Measurements from ENCODE around the gene FIBP.

FIBP gene

DNA sequence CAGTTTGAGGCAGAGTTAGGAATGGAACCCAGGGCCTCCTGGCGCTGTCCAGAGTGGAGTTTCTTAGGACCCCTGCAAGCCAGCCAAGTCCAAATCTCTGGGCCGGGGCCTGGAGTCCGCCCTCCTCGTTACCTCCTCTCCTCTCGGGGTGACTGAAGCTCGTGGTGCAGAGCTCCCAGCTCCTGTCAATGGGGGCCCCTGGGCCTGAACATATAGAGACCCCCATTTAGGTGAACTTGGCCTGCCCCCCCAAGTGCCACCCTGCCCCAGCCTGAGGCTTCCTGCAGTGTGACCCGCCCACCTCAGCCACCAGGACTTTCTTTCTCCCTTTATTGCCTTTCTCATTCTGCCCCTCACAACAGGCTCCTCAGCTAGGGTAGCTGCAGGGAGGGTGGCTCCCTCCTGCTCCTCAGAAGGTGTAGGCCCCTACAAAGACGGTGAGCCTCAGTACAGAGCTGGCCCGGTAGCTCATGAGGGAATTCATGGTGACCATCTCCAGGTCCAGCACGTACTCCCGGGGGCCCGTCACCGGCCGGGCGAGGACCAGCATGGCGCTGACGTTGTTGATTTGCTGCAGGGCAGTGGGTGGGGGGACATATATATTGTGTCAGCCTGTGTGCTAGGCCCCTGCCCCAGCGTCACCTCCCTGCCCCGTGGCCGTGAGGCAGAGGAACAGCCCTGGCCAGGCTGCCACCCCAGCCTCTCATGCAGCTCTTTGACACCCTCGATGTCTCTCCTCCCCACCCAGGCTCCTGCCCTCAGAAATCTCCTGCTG, 21.6 kb downstream of the FIBP start:
- no peak for DNase-seq (ENCODE audit: low read depth)
- H3K4me3 ChIP-seq (ENCODE audit: control insufficient read depth, low read depth, low read length): no peak overlapping the region
- TF ChIP-seq CTCF (IDR thresholded peaks at IDR 0.05; ENCODE audit: control insufficient read depth, insufficient read depth, low read depth, low read length, missing control alignments): no peak

DNA sequence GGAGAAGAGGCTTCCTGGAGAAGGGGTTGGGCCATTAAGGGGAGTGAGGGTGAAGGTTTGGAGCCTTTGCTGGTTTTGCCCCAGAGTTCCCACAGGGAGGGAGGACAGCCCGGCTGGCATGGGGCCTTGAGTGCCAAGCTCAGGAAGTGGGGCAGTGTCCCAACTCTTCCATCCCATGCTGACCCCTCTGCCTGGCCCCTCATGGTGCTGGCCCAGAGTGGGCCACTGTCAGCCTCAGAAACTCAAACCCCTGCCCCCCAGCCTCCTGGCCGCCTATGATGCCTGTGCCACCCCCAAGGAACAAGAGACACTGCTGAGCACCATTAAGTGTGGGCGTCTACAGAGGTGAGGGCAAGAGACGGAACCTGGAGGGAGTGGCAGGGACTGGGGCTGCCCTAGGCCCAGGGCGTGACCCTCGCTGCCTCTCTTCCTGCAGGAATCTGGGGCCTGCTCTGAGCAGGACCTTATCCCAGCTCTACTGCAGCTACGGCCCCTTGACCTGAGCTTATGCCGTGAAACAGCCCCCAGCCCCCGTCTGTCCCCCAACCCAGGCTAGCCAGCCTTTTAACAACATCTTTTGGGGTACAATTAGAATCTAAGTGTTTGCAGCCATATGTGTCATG, 22.6 kb downstream of the FIBP start:
- no peak for TF ChIP-seq CTCF (IDR thresholded peaks at IDR 0.05; ENCODE audit: control insufficient read depth, insufficient read depth, low read depth, low read length, missing control alignments)
- DNase-seq (ENCODE audit: low read depth): no peak
- H3K4me3 ChIP-seq (ENCODE audit: control insufficient read depth, low read depth, low read length): no peak overlapping the region

DNA sequence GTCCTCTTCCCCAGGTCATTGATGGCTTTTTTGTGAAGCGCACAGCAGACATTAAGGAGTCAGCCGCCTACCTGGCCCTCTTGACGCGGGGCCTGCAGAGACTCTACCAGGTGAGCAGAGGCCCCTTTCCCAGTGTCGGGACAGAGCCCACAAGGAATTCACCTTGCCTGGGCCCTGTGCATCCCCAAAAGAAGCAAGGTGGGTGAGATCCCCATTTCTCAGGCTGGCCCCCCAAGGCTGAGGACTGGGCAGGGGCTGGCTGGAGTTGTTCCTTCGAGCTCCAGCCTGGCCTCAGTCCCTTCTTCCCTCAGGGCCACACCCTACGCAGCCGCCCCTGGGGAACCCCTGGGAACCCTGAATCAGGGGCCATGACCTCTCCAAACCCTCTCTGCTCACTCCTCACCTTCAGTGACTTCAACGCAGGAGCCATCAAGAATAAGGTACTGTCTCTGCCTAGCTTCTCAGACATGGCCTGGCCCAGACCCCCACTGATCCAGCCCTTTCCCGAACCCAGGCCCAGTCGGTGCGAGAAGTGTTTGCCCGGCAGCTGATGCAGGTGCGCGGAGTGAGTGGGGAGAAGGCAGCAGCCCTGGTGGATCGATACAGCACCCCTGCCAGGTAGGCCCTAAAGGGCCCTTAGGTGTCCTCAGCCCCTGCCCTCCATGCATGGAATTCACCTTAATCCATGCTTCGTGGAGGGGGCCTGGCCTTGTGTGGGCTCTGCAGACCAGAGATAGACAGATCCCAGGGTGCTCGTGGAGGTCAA, 23.4 kb downstream of the FIBP start:
- no peak for DNase-seq (ENCODE audit: low read depth)
- no peak overlapping the region for H3K4me3 ChIP-seq (ENCODE audit: control insufficient read depth, low read depth, low read length)
- TF ChIP-seq CTCF (IDR thresholded peaks at IDR 0.05; ENCODE audit: control insufficient read depth, insufficient read depth, low read depth, low read length, missing control alignments): no peak

- no peak for DNase-seq (ENCODE audit: low read depth)
- no peak overlapping the region for H3K4me3 ChIP-seq (ENCODE audit: control insufficient read depth, low read depth, low read length)
- TF ChIP-seq CTCF (IDR thresholded peaks at IDR 0.05; ENCODE audit: control insufficient read depth, insufficient read depth, low read depth, low read length, missing control alignments): no peak
Observed at GRCh38 chr11:65863889-65864705, 24.2 kb downstream of the FIBP start.

DNA sequence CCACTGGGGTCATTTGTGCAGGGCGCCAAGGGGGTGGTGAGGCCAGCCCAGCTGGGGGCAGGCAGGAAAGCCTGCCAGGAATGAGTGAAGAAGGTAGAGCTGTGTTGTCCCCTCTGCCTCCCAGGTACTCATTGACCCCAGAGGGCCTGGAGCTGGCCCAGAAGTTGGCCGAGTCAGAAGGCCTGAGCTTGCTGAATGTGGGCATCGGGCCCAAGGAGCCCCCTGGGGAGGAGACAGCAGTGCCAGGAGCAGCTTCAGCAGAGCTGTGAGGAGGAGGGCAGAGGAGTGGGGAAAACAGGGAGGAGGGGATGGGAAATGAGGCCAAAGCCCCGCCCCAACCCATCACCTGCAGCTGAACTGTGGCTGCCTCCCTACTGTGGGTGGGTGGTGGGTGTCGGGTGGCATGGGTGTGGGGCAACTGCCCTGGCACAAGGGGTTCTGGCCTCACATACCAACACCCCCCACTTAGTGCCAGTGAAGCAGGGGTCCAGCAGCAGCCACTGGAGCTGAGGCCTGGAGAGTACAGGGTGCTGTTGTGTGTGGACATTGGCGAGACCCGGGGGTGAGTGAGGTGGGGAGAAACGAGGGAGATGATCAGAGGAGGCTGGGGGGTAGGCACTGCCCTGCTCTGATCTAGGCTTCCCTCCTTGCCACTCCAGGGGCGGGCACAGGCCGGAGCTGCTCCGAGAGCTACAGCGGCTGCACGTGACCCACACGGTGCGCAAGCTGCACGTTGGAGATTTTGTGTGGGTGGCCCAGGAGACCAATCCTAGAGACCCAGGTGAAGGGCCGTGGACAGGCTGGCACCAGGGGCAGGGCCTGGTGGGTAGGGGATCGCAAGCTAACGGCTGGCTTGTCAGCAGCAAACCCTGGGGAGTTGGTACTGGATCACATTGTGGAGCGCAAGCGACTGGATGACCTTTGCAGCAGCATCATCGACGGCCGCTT, 25.1 kb downstream of the FIBP start:
- TF ChIP-seq CTCF (IDR thresholded peaks at IDR 0.05; ENCODE audit: control insufficient read depth, insufficient read depth, low read depth, low read length, missing control alignments): no peak
- no peak for DNase-seq (ENCODE audit: low read depth)
- no peak overlapping the region for H3K4me3 ChIP-seq (ENCODE audit: control insufficient read depth, low read depth, low read length)

All from AG09309 (cell line).